HG02678 (cell line): Measurements from ENCODE around the gene SLC35F5.
"Not testable (repeated sequence)": the region's sequence is repeated elsewhere in the genome, so short reads cannot be mapped to it uniquely, and the experiment has no call there.

ENCODE experiments used
- ATAC-seq: cut with Tn5 transposase; IDR thresholded peaks from one replicate; pipeline ENCODE4 v1.9.1; 2021; ENCODE audit warnings: mild to moderate bottlenecking, moderate library complexity; ENCODE audit not compliant: unreplicated experiment

Gene SLC35F5

DNA sequence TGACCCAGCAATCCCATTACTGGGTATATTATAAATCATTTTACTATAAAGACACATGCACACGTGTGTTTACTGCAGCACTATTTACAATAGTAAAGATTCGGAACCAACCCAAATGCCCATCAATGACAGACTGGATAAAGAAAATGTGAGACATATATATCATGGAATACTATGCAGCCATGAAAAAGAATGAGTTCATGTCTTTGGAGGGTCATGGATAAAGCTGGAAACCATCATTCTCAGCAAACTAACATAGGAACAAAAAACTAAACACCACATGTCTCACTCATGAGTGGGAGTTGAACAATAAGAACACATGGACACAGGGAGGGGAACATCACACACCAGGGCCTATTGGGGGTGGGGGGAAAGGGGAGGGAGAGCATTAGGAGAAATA is 58.2 kb downstream of the SLC35F5 start:
- not testable (repeated sequence) for ATAC-seq

- ATAC-seq: no peak
Observed at GRCh38 chr2:113697516-113697915, 58.9 kb downstream of the SLC35F5 start.

GRCh38 chr2:113694438-113694837 is 62.0 kb downstream of the SLC35F5 start:
- ATAC-seq: no peak

GRCh38 chr2:113692698-113693428 is 63.6 kb downstream of the SLC35F5 start:
- peak; percentile 73 for ATAC-seq

- not testable (repeated sequence) for ATAC-seq
Observed at GRCh38 chr2:113690871-113691270, 65.6 kb downstream of the SLC35F5 start.

- ATAC-seq: no peak
Observed at GRCh38 chr2:113686537-113686936, 69.9 kb downstream of the SLC35F5 start.

DNA sequence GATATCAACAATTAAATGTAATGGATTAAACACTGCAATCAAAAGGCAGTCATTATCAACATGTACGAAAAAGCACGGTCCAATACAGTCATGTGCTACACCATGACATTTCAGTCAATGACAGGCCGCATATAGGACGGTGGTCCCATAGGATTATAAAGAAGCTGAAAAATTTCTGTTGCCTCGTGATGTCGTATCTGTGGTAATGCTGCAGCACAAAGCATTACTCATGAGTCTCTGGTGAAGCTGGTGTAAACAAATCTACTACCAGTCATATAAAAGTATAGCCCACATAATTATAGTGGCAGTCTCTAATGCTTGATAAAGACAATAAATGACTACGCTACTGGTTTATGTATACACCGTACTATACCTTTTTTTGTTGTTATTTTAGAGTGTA is 71.0 kb downstream of the SLC35F5 start:
- no peak for ATAC-seq

GRCh38 chr2:113679457-113679856 is 77.0 kb downstream of the SLC35F5 start:
- ATAC-seq: no peak

GRCh38 chr2:113677330-113677729 is 79.1 kb downstream of the SLC35F5 start:
- no peak for ATAC-seq

DNA sequence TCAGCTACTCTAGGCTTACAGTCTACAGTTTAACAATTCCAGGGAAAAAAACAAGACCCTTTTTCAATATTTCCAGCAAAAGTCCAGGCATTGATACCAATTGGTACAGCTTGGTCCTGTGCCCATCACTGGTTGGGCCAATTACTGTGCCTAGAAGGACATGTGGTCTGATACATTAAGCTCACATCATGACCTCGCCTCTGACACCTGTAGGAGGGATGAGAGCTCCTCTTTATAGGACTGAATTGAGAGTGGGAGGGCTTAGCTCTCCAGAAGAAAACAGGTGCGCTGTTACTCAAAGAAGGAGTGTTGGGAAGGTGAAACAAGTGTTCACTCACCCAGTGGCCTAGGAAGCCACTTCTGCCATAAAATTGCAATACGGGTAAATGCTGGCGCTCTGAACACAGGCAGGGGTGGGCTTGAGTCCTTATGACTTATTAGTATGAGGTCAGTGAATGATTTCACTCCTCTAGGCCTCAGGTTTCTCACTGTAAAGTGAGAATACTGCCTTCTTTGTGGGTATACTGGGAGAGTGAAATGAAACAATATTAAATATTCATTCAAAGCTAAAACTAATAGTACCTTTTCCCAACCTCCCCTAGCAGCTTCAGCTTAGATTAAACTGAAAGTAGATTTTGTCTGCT is 79.7 kb downstream of the SLC35F5 start:
- no peak for ATAC-seq

GRCh38 chr2:113675875-113676274 is 80.6 kb downstream of the SLC35F5 start:
- ATAC-seq: no peak

DNA sequence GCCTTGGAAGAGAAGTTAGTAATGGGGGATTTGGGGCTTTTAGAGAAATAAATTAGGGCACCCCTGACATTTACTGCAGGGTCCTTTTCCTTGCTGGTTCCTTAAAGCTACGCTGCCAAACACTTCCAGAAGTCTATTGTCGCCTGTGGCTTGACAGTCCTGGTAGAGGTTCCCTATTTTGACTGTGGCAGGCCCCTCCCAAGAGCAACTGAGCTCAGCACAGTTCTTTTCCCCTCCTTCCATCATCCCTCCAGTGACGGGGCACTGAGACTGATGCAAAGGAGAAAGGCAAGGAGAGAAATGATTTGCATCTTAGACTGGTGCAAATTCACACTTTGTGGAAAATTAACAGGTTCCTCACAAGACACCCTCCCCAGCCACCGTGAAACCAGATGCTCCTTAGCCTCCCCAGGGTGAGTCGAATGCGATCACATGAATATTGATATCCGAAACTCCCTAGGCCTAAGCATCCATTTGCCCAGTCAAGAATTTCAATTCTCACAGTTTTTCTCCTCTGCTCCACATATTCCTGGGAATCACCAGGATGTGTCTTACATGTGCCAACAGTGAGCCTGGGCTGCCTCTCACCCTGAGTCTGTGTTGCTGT is 84.0 kb downstream of the SLC35F5 start:
- ATAC-seq: no peak

DNA sequence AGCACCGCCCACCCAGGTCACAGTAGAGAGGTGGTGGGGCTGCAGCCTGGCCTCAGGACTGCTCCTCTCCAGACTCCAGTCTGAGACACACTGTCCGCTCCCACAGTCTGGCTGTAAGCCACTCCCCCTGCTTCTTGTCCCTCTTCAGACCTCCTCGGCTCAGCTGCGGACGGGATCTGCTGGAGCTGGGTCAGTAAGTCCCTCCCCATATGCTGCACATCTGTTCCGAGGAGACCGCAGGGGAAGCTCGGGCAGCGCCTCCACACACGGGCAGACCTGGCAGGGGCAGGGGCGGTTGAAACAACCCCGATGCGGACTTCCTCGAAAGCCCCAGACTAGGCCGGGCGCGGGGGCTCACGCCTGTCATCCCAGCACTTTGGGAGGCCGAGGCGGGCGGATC is 87.4 kb downstream of the SLC35F5 start:
- not testable (repeated sequence) for ATAC-seq

GRCh38 chr2:113664761-113665533 is 91.5 kb downstream of the SLC35F5 start:
- ATAC-seq: not testable (repeated sequence)

GRCh38 chr2:113663285-113664060 is 93.0 kb downstream of the SLC35F5 start:
- not testable (repeated sequence) for ATAC-seq
